Activated T-helper 1 cell treated with anti-CD3 and anti-CD28 coated beads, Interleukin-12 subunit alpha, Interleukin-12 subunit beta, Interleukin-2, Interleukin-4 antibody, amounts not matched to agents 30 ng/mL and 10 ng/mL and 1 ng/mL, durations not matched to agents 14 hours and 24 hours and 36 hours (primary cell): ENCODE measurements around the gene RACK1. TPM values are rescaled to one million over a fixed set of nuclear protein-coding genes. Genes with fewer than 3 reads are reported as not detected.

Experiments
- DNase-seq: peaks from one replicate; pipeline ENCODE4 v3.0.0; 2021; ENCODE audit warnings: low spot score
- H3K27ac Mint-ChIP-seq: one replicate; pipeline ENCODE4 v1.8.0; 2021; ENCODE audit warnings: mild to moderate bottlenecking, mixed read lengths
- H3K27me3 Mint-ChIP-seq: one replicate; pipeline ENCODE4 v1.8.0; 2022; ENCODE audit warnings: mild to moderate bottlenecking, moderate library complexity, mixed read lengths; ENCODE audit not compliant: insufficient read depth
- H3K36me3 Mint-ChIP-seq: one replicate; pipeline ENCODE4 v1.8.0; 2021; ENCODE audit warnings: low read depth, mixed read lengths
- H3K4me1 Mint-ChIP-seq: one replicate; pipeline ENCODE4 v1.8.0; 2021; ENCODE audit warnings: low read depth, mixed read lengths
- H3K4me3 Mint-ChIP-seq: one replicate; pipeline ENCODE4 v1.8.0; 2021; ENCODE audit warnings: mild to moderate bottlenecking, moderate library complexity, mixed read lengths
- H3K9me3 Mint-ChIP-seq: one replicate; pipeline ENCODE4 v1.8.0; 2021; ENCODE audit warnings: mixed read lengths
- intact Hi-C: fragments of 100-400 bp; cut with micrococcal nuclease; formaldehyde crosslinking; loops from one replicate; pipeline ENCODE4 v1.15.1; 2024
- total RNA-seq: library from RNA; stranded (reverse); gene quantifications from 2 replicates; pipeline ENCODE4 v1.2.3, GENCODE V29; 2022

RACK1 gene
- total RNA-seq, 1 donor from 2014 or later, result 2,121 TPM

DNA sequence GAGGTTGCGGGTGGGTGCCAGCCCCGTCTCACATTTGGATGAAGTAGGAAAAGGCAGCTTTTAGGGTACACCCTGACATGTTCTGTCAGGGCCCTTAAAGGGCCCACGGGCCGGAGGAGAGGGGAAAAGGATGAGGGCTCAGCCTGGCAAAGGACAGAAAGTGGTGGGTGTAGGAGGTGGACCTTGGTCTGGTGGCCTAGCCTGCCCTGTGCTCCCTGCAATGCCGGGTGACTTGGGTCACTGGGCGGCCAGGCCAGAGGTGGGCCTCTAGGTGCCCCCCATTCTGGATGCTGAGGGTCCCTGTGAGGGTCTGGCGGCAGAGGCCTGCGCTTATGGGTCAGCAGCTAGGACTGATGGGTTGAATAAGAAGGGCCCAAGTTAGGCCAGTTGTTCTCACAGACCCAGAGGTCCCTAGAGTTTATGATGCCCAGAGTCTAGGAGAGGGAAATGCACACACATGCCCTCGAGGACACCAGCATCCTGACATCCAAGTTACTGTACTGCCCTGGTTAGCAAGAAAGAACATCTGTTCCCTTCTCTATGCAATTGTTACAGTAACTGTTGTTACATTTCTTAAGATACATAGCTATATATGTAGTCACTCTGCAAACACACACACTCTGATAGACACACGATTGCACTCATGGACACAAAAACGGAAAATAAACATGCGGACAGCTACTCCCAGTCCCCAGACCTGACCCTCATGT is 51.2 kb downstream of the RACK1 start:
- peaks cover 40% of the 10 kb centered on the region for H3K4me1 Mint-ChIP-seq
- H3K27me3 Mint-ChIP-seq, result peaks cover 8% of the 10 kb centered on the region
- peak overlapping the region; percentile 96 for H3K27ac Mint-ChIP-seq
- intact Hi-C loops, result no loop called here
- H3K36me3 Mint-ChIP-seq, result peaks cover 3% of the 10 kb centered on the region
- H3K4me3 Mint-ChIP-seq, result peak overlapping the region; percentile 94
- H3K9me3 Mint-ChIP-seq, result no peaks in the 10 kb centered on the region
- DNase-seq, result no peak

DNA sequence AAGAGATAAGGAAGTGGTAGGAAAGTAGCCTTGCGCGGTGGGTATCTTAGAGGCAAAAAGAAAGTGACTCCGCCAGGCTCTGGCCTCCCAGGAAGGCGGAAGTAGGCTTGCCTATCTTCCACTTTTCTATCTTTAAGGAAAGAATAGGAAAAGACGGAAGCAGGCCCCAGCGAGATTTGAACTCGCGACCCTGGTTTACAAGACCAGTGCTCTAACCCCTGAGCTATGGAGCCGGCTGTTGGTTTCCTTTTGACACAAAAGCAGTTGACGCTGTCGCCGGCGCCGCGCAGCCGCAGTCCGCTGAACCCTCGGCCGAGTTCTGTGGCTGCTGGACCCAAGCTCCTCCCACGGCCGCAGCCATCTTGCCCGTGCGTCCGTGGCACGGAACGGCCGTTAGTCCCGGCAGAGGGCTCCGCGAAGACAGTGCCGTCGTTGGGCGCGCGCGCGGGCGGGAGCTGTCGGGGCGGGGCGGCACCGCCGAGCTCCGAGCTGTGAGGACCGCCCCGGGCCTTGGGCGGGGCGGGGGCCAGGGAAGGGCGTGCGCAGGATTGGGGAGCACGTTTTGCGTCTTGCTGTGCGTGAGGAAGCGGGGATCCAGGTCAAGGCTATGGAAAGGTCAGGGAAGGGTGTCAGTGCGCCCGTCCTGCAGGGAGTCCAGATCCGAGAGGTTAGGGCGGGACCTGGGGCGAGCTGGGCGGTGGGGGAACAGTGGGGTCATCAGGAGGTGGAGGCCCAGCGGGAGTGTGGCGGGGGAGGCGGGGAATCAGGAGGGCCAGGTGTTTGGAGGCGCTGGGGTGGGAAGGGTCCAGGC is 52.0 kb downstream of the RACK1 start:
- peaks cover 8% of the 10 kb centered on the region for H3K27me3 Mint-ChIP-seq
- H3K4me3 Mint-ChIP-seq, result peak overlapping the region; percentile 94
- DNase-seq, result peak; percentile 94
- intact Hi-C loops, result loop anchor here (1.0 kb wide), 4 partner anchors 16 to 70 kb away; partner anchors contain the start of gene TRIM52
- H3K27ac Mint-ChIP-seq, result peak overlapping the region; percentile 96
- peaks cover 3% of the 10 kb centered on the region for H3K36me3 Mint-ChIP-seq
- H3K4me1 Mint-ChIP-seq, result peaks cover 43% of the 10 kb centered on the region
- no peaks in the 10 kb centered on the region for H3K9me3 Mint-ChIP-seq

DNA sequence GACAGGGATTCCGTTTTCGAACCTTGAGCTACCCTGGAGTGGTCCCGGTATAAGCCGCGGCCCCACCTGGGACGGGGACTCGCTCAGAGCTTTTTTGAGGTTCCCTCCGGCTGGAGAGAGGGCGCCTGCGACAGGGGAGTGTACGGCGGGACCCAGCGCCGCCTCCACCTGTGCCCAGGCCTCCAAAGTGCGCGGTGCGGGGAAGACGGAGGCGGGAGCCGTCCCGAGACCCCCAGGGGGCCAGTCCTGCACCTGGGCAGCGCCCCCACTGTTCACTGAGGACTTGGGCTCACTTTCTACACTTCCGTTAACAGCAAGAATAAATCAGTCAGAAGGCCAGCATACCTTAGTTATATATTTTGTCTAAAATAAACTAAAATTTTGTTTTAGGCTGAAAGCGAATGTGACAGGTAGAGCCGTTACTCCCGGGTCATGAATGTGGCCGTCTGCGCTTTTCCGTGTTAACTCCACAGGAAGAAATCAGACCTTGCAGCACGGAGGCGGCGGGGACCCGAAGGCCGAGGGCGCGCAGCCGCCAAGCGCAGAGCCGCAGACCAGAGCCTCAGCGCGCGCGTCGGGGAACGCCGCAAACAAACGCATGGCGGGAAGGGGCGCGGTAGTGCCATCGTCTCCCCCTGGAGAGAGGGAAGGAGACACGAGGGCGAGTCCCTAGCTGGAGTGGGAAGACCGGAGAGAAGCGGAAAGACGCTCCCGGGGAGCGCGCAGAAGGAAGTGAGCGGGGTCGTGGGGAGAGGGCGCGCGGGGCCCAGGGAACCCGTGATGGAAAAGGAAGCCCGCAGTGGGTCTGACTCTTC is 52.8 kb downstream of the RACK1 start:
- peak; percentile 39 for DNase-seq
- intact Hi-C loops, result loop anchor here (1.0 kb wide), 4 partner anchors 16 to 70 kb away; partner anchors contain the start of gene TRIM52
- H3K4me1 Mint-ChIP-seq, result peaks cover 43% of the 10 kb centered on the region
- H3K4me3 Mint-ChIP-seq, result peak overlapping the region; percentile 94
- H3K27ac Mint-ChIP-seq, result peak overlapping the region; percentile 97
- peaks cover 8% of the 10 kb centered on the region for H3K27me3 Mint-ChIP-seq
- H3K9me3 Mint-ChIP-seq, result no peaks in the 10 kb centered on the region
- H3K36me3 Mint-ChIP-seq, result peaks cover 3% of the 10 kb centered on the region

DNA sequence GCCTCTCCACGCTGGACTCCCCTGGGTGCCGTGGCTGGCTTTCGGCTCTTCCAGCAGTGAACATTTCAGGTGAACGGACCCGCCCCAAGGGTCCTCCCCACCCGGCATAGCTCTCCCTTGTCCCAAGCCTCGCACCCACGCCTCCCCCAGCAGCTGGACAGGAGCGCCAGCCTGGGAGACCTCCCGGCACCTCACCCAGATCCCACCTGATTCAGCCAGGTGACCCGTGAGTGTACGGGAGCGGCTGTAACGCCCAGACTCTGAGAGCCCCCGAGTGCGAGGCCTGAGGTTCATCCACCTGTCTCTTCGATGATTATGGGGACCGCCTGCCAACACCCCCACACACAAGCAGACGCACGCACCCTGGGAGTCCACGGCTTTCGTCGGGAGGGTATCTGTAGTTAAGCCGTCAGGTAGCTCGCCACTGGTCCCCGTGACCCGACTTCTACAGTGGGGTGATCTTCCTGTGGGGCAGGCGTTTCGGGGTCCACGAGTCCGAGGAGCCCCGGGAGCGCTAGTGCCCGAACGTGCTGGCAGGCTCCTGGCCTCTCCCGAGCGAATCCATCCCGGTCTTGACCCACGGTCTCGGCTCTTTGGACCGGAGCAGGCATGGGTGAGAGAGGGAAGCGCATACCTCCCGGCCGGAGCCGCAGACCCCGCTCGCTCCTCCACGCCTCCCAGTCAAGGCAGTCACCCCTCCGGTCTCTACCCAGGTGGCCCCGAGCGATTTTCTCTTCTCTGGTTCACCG is 53.6 kb downstream of the RACK1 start:
- Mint-ChIP-seq H3K36me3 (peaks cover 3% of the 10 kb centered on the region), H3K27ac (peak overlapping the region; percentile 97), H3K4me3 (peak overlapping the region; percentile 94), H3K27me3 (peaks cover 8% of the 10 kb centered on the region), H3K9me3 (no peaks in the 10 kb centered on the region), H3K4me1 (peaks cover 43% of the 10 kb centered on the region)
- peak; percentile 20 for DNase-seq
- intact Hi-C loops, result loop anchor here (2.0 to 10.0 kb wide), 4 partner anchors 17 to 1565 kb away; partner anchors contain the start of genes HNRNPH1 and MGAT1

DNA sequence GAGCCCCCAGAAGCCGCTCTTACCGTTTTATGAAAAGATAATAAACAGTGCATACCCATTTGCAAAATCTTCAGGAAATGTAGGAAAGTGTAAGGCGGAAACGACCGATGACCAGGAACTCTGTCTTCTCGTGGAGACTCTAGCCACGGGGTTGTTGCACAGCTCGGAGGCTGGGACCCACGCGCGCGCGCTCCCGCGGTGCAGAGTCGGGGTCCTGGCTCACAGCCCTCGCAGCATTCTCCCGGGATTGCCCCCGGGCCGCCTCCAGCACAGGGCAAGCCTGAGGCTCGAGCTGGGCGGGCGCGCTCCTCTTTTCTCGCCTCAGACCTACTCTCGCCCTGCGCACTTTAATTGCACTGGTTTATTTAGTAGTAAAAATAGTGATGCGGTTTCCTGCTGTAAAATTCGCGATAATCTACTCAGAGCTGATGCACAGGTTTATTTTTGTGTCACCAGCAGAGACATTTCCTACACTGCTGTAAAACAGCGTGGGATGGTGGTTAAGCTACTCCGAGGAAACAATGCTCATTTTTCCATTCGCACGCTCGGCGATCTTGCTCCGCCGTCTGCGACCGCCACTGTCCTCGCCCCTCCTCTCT is 54.2 kb downstream of the RACK1 start:
- Mint-ChIP-seq H3K27ac (peak overlapping the region; percentile 97), H3K27me3 (peaks cover 8% of the 10 kb centered on the region), H3K4me1 (peaks cover 45% of the 10 kb centered on the region), H3K36me3 (peaks cover 3% of the 10 kb centered on the region), H3K9me3 (no peaks in the 10 kb centered on the region), H3K4me3 (peak overlapping the region; percentile 94)
- DNase-seq, result peak; percentile 49
- intact Hi-C loops, result loop anchor here (2.0 to 10.0 kb wide), 4 partner anchors 17 to 1565 kb away; partner anchors contain the start of genes HNRNPH1 and MGAT1

DNA sequence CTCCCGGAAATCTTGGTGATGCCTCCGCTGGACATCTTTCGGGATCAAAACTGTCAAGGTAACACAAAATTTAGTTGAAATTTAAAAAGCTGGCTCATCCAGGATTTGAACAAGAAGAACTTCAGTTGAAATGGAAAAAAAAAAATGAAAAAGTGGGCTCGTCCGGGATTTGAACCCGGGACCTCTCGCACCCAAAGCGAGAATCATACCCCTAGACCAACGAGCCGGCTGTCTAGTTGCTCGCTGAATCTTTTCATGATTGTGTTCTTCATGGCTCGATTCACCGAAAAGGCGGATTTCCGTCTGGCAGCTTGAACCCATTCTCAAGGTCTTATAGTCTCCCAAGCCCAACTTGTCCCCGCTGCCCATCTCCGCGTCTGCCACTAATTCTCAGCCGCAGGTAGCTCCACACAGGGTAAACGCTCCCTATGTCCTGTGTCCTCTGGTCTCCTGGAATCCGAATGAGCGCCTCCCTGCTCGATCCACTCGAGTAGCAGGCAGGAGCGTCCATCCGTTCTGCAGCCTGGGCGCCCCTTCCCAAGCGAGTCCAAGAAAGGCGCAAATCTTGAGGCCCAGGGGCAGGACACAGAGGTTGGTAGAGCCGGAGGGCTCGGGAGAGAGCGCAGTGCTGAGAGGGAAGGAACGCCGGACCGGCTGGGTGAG is 54.9 kb downstream of the RACK1 start:
- H3K27me3 Mint-ChIP-seq, result peaks cover 8% of the 10 kb centered on the region
- peak overlapping the region; percentile 97 for H3K27ac Mint-ChIP-seq
- peaks cover 50% of the 10 kb centered on the region for H3K4me1 Mint-ChIP-seq
- no peaks in the 10 kb centered on the region for H3K9me3 Mint-ChIP-seq
- H3K36me3 Mint-ChIP-seq, result peaks cover 3% of the 10 kb centered on the region
- H3K4me3 Mint-ChIP-seq, result peak overlapping the region; percentile 94
- intact Hi-C loops, result loop anchor here (2.0 to 10.0 kb wide), 4 partner anchors 16 to 1564 kb away; partner anchors contain the start of genes HNRNPH1 and MGAT1
- DNase-seq, result peak; percentile 76

DNA sequence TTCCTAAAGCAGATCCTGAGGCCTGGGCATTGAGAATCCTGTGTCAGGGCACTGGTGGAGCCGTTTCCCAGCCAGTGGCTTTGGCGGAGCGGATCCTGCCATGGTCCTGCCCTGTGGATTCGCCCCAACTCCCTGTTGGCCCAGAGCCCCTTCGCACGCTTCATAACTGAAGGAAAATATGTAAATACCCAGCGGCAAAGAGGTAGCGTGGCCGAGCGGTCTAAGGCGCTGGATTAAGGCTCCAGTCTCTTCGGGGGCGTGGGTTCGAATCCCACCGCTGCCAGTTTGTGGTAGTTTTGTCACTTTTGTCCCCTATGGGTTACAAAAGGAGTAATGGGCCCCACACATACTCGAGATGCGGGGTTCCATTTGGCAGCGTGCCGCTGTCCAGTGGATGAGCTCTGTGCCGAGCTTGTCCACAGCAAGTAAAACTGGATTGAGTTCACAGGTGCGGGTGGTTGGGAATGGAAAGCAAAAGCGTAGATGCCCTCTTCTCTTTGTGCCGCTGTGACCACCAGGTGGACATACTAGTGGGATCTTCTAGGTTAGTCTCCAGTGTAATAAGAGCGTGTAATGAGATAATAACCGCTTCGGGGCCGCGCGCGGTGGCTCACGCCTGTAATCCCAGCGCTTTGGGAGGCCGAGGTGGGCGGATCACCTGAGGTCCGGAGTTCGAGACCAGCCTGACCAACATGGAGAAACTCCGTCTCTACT is 56.0 kb downstream of the RACK1 start:
- peaks cover 50% of the 10 kb centered on the region for H3K4me1 Mint-ChIP-seq
- intact Hi-C loops, result loop anchor here (2.0 to 10.0 kb wide), 4 partner anchors 15 to 1563 kb away; partner anchors contain the start of genes HNRNPH1 and MGAT1

DNA sequence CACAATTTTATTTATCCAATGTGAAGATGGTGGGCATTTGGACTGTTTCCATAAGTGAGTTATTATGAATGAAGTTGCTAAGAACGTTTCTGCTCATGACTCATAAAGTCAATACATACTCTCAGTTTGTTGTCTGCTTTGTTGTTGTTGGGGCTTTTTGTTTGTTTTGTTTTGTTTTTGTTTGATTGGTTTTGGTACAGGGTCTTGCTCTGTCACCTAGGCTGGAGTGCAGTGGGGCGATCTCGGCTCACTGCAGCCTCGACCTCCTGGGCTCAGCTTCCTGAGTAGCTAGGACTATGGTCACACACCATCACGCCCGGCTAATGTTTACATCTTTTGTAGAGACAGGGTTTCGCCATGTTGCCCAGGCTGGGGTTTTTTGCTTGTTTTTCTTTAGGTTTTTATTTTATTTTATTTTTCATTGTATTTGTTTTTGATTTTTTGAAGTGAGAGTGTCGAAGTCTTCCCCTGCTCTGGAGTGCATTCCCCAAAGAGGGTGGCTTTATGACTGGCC is 56.7 kb downstream of the RACK1 start:
- intact Hi-C loops, result loop anchor here (10.0 kb wide), 3 partner anchors 382 to 1562 kb away; partner anchors contain the start of genes HNRNPH1 and MGAT1
- peaks cover 3% of the 10 kb centered on the region for H3K36me3 Mint-ChIP-seq

More for the DNA sequence above, 56.0 kb downstream of the RACK1 start:
- peak overlapping the region; percentile 97 for H3K27ac Mint-ChIP-seq
- peak; percentile 31 for DNase-seq
- H3K4me3 Mint-ChIP-seq, result peak overlapping the region; percentile 94
- peaks cover 8% of the 10 kb centered on the region for H3K27me3 Mint-ChIP-seq
- H3K36me3 Mint-ChIP-seq, result peaks cover 3% of the 10 kb centered on the region
- no peaks in the 10 kb centered on the region for H3K9me3 Mint-ChIP-seq

More for the DNA sequence above, 56.7 kb downstream of the RACK1 start:
- DNase-seq, result no peak
- H3K27me3 Mint-ChIP-seq, result peaks cover 9% of the 10 kb centered on the region
- H3K9me3 Mint-ChIP-seq, result no peaks in the 10 kb centered on the region
- H3K4me1 Mint-ChIP-seq, result peaks cover 54% of the 10 kb centered on the region
- H3K4me3 Mint-ChIP-seq, result no peak overlapping the region
- H3K27ac Mint-ChIP-seq, result peak overlapping the region; percentile 97
